GM12873 (cell line): ENCODE measurements around the gene UBE2G2.

Source experiments
- TF ChIP-seq, protein P1 (sequence below): IDR thresholded peaks from 2 replicates; pipeline ENCODE4 v1.5.1; 2012; ENCODE audit warnings: low read depth, mild to moderate bottlenecking, moderate library complexity, low read length, control low read depth; ENCODE audit not compliant: insufficient read depth; ENCODE audit errors: missing control alignments

Gene UBE2G2

GRCh38 chr21:44822484-44823178 is 21.0 kb upstream of the UBE2G2 start:
- TF ChIP-seq, protein P1, sequence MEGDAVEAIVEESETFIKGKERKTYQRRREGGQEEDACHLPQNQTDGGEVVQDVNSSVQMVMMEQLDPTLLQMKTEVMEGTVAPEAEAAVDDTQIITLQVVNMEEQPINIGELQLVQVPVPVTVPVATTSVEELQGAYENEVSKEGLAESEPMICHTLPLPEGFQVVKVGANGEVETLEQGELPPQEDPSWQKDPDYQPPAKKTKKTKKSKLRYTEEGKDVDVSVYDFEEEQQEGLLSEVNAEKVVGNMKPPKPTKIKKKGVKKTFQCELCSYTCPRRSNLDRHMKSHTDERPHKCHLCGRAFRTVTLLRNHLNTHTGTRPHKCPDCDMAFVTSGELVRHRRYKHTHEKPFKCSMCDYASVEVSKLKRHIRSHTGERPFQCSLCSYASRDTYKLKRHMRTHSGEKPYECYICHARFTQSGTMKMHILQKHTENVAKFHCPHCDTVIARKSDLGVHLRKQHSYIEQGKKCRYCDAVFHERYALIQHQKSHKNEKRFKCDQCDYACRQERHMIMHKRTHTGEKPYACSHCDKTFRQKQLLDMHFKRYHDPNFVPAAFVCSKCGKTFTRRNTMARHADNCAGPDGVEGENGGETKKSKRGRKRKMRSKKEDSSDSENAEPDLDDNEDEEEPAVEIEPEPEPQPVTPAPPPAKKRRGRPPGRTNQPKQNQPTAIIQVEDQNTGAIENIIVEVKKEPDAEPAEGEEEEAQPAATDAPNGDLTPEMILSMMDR = no peak

DNA sequence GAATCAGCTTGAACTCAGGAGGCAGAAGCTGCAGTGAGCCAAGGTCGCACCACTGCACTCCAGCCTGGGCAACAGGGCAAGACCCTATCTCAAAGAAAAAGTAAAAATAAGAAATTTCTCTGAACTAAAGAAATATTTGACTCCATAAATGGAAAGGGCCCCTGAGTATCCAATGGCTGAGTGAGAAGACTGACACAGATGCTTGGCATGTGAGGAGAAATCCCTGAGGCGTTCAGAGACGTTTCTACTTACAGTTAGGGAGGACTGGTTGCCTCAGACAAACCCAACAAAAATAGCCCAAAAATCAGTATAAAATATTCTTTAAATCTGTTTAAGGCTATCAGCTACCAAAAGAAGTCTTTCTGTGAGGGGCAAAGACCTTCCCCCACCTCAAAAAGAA is 19.2 kb upstream of the UBE2G2 start:
- TF ChIP-seq, protein P1 = no peak

- TF ChIP-seq, protein P1 = no peak
These were observed 17.9 kb upstream of the UBE2G2 start for GRCh38 chr21:44819283-44820243.

DNA sequence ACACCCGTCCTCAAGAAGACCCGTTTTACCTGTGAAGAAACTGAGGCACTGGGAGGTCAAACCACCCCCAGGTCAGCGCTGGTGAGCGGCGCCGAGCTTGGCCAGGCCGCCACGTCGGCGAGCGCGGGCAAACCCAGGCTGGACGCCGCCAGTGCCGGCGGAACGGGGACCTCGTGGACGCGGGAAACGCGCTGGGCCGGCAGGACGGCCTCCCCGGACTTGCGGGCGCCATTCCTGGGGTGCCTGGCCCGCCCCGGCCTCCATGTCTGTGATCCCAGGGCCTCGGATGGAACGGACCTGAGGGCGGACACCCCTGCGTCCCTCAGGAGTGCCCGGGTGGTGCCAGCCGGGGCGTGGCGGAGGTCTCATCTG is 17.0 kb upstream of the UBE2G2 start:
- TF ChIP-seq, protein P1 = no peak

DNA sequence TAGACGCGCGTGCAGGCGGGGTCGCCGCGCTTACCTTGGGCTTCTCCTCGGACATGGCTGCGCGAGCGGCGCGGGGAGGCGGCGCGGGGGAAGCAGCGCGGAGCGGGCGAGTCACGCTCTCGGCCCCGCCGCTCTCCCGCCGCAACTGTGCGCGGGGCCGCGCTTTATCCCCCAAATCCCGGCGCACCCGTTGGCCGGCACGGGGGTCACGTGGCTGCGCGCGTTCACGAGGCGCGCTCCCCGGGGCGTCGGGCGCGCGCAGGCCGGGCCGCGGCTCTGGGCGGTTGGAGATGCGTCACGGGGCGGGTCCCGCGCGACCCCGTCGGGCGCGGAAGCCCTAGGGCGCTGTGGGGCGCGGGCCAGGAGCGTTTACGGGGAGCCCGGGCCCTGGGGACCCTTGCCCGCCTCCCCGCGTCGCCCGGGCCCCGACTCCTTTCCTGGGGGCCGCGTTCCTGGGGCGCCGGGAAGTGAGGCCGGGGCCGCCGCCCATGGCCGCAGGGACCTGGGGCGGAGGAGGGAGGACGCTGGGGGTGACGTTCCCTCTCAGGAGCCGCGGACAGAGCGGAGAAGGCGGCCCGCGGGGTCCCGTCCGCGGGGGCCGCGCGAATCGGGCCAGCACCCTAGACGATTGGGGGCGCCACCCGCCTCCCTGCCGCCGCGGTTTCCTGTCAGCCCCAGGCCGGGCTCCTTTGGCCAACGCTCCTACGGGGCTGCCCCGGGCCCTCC is 16.5 kb upstream of the UBE2G2 start, which contains the start of gene SUMO3:
TSS of gene SUMO3 (minus strand) at position 149 of the 726 bp plus-strand sequence. CDS start at position 55, 94 bp downstream.
- TF ChIP-seq, protein P1 = no peak

GRCh38 chr21:44817506-44817880 is 15.9 kb upstream of the UBE2G2 start:
- TF ChIP-seq, protein P1 = no peak
